Measurements from ENCODE around the gene PTPRR. TPM values are rescaled to one million over a fixed set of nuclear protein-coding genes. Genes with fewer than 3 reads are reported as not detected.

Gene PTPRR
- total and polyA plus RNA-seq, 2 donors (not counting 3 experiments of a cell fraction or from before 2014, with no cell fraction given) = 0.46 to 1.1 TPM

GRCh38 chr12:70840656-70841350 lies 79.7 kb downstream of the PTPRR start:
- Histone ChIP-seq H3K4me1 (ENCODE audit: control insufficient read depth, extremely low read depth, insufficient read depth, low read length) (no peaks in the 10 kb centered on the region), H2AFZ (ENCODE audit: low read depth, low read length) (no peak overlapping the region), H3K79me2 (ENCODE audit: control insufficient read depth, insufficient read depth, low read length) (no peaks in the 10 kb centered on the region), H3K9me3 (replicated peaks; ENCODE audit: control insufficient read depth, insufficient read depth, low read length) (no peaks in the 10 kb centered on the region), H3K27me3 (ENCODE audit: control insufficient read depth in 2 of 2, insufficient read depth in 2 of 2, low read length in 2 of 2) (peaks cover 2% of the 10 kb centered on the region in 2 experiments), H3K36me3 (ENCODE audit: control insufficient read depth in 2 of 2, extremely low read depth in 1 of 2, insufficient read depth in 2 of 2, low read length in 2 of 2) (no peaks in the 10 kb centered on the region), H3K9me1 (replicated peaks; ENCODE audit: control insufficient read depth, extremely low read depth, insufficient read depth, low read length) (no peaks in the 10 kb centered on the region), H3K9ac (replicated peaks; ENCODE audit: extremely low read depth, insufficient read depth, low read length) (no peak overlapping the region), H3K4me3 (replicated peaks in 1 of 3; ENCODE audit: insufficient read depth in 1 of 3, low read depth in 1 of 3, low read length in 3 of 3) (no peak overlapping the region), H3K4me2 (ENCODE audit: insufficient read depth, low read length) (no peak overlapping the region), H4K20me1 (replicated peaks; ENCODE audit: control insufficient read depth, extremely low read depth, insufficient read depth, low read length) (no peaks in the 10 kb centered on the region), H3K27ac (ENCODE audit: insufficient read depth, low read depth, low read length) (no peak overlapping the region)
- TF ChIP-seq GATA2 (IDR thresholded peaks at IDR 0.05; ENCODE audit: insufficient read depth, insufficient read length, low read depth, low read length) (no peak), FOS (IDR thresholded peaks at IDR 0.05; ENCODE audit: borderline replicate concordance, insufficient read depth, low read length) (no peak), POLR2AphosphoS5 (IDR thresholded peaks at IDR 0.05; ENCODE audit: insufficient read depth, low read depth, low read length) (no peak), MAX (IDR thresholded peaks at IDR 0.05; ENCODE audit: insufficient read depth, insufficient read length) (no peak), POLR2A (IDR thresholded peaks at IDR 0.05; ENCODE audit: low read depth, low read length) (no peak)
- no peak for FAIRE-seq
- no TSS peak for BruUV-seq (replicated peaks)
- intact Hi-C loops (cut with micrococcal nuclease) (no loop called here), dilution Hi-C loops (cut with MboI; ENCODE audit: extremely low pct_ligation_motif_present, low sequenced_read_pairs) (no loop called here)
- POLR2A ChIA-PET = no interaction called here
- no peak for DNase-seq (ENCODE audit: low read depth, low spot score)
- CTCF ChIA-PET = interaction anchor here (0.7 to 1.3 kb wide), 2 partner anchors 9 to 14 kb away, joined by 3 read pairs; no protein-coding TSS in a partner anchor

GRCh38 chr12:70839544-70839943 lies 81.0 kb downstream of the PTPRR start:
- DNase-seq (ENCODE audit: low read depth, low spot score) = no peak
- CTCF ChIA-PET = interaction anchor here (1.8 to 3.6 kb wide), 2 partner anchors 10 to 106 kb away, joined by 4 to 11 read pairs; no protein-coding TSS in a partner anchor
- no peak overlapping the region for H3K4me2 ChIP-seq (ENCODE audit: insufficient read depth, low read length)

More at GRCh38 chr12:70839544-70839943, 81.0 kb downstream of the PTPRR start:
- H3K9me3 ChIP-seq (replicated peaks; ENCODE audit: control insufficient read depth, insufficient read depth, low read length) = no peaks in the 10 kb centered on the region
- no peaks in the 10 kb centered on the region for H3K4me1 ChIP-seq (ENCODE audit: control insufficient read depth, extremely low read depth, insufficient read depth, low read length)
- BruUV-seq (replicated peaks) = no TSS peak
- TF ChIP-seq CTCF (IDR thresholded peaks at IDR 0.05; ENCODE audit: extremely low read depth in 1 of 2, insufficient read depth in 1 of 2, low read depth in 1 of 2, low read length in 2 of 2) (no peak), JUN (IDR thresholded peaks at IDR 0.05; ENCODE audit: borderline replicate concordance, insufficient read depth, insufficient read length, low read depth) (no peak), POLR2AphosphoS5 (IDR thresholded peaks at IDR 0.05; ENCODE audit: insufficient read depth, low read depth, low read length) (no peak), FOS (IDR thresholded peaks at IDR 0.05; ENCODE audit: borderline replicate concordance, insufficient read depth, low read length) (no peak), EZH2 (IDR thresholded peaks at IDR 0.05; ENCODE audit: borderline replicate concordance, low read depth, low read length, severe bottlenecking) (no peak), GATA2 (IDR thresholded peaks at IDR 0.05; ENCODE audit: insufficient read depth, insufficient read length, low read depth, low read length) (no peak), POLR2A (IDR thresholded peaks at IDR 0.05; ENCODE audit: low read depth, low read length) (no peak), MYC (IDR thresholded peaks at IDR 0.05; ENCODE audit: low read depth, low read length) (no peak), MAX (IDR thresholded peaks at IDR 0.05; ENCODE audit: insufficient read depth, insufficient read length) (no peak)
- dilution Hi-C loops (cut with MboI; ENCODE audit: extremely low pct_ligation_motif_present, low sequenced_read_pairs) = no loop called here
- H3K4me3 ChIP-seq (replicated peaks in 1 of 3; ENCODE audit: insufficient read depth in 1 of 3, low read depth in 1 of 3, low read length in 3 of 3) = no peak overlapping the region
- H3K27ac ChIP-seq (ENCODE audit: insufficient read depth, low read depth, low read length) = no peak overlapping the region
- POLR2A ChIA-PET = no interaction called here
- H2AFZ ChIP-seq (ENCODE audit: low read depth, low read length) = no peak overlapping the region
- H3K36me3 ChIP-seq (ENCODE audit: control insufficient read depth in 2 of 2, extremely low read depth in 1 of 2, insufficient read depth in 2 of 2, low read length in 2 of 2) = no peaks in the 10 kb centered on the region
- H3K9ac ChIP-seq (replicated peaks; ENCODE audit: extremely low read depth, insufficient read depth, low read length) = no peak overlapping the region
- no peaks in the 10 kb centered on the region for H3K9me1 ChIP-seq (replicated peaks; ENCODE audit: control insufficient read depth, extremely low read depth, insufficient read depth, low read length)
- no peaks in the 10 kb centered on the region for H4K20me1 ChIP-seq (replicated peaks; ENCODE audit: control insufficient read depth, extremely low read depth, insufficient read depth, low read length)
- intact Hi-C loops (cut with micrococcal nuclease) = no loop called here
- no peak for FAIRE-seq
- no peaks in the 10 kb centered on the region for H3K79me2 ChIP-seq (ENCODE audit: control insufficient read depth, insufficient read depth, low read length)
- peaks cover 2% of the 10 kb centered on the region in 2 experiments for H3K27me3 ChIP-seq (ENCODE audit: control insufficient read depth in 2 of 2, insufficient read depth in 2 of 2, low read length in 2 of 2)
